Neural progenitor cell (in vitro differentiated cells): ENCODE measurements around the gene WASL. TPM values are rescaled to one million over a fixed set of nuclear protein-coding genes. Genes with fewer than 3 reads are reported as not detected.
A peak's percentile ranks its signal among the peaks of the same experiment; 100 is the strongest.
"Not testable (repeated sequence)": the region's sequence is repeated elsewhere in the genome, so short reads cannot be mapped to it uniquely, and the experiment has no call there.

Experiments
- DNase-seq: peaks from one replicate; pipeline ENCODE4 v3.0.0-alpha.2; 2016; ENCODE audit warnings: low spot score
- H2AFZ ChIP-seq: fragments of 200-600 bp; sonication (generic); replicated peaks from 2 replicates; pipeline ENCODE4 v1.6.1; 2016; ENCODE audit warnings: antibody characterized with exemption
- H3F3A ChIP-seq: fragments of 200-600 bp; sonication (generic); 2 replicates; pipeline ENCODE4 v1.6.1; 2016; ENCODE audit warnings: antibody characterized with exemption, low read depth
- H3K27ac ChIP-seq: fragments of 200-600 bp; sonication (generic); 2 replicates; pipeline ENCODE4 v1.5.1; 2016; ENCODE audit warnings: mild to moderate bottlenecking
- H3K27me3 ChIP-seq: fragments of 200-600 bp; sonication (generic); 2 replicates; pipeline ENCODE4 v1.6.1; 2016; ENCODE audit warnings: mild to moderate bottlenecking, moderate library complexity
- H3K36me3 ChIP-seq: fragments of 200-600 bp; sonication (generic); 2 replicates; pipeline ENCODE4 v1.5.1; 2016
- H3K4me1 ChIP-seq: fragments of 200-600 bp; sonication (generic); 2 replicates; pipeline ENCODE4 v1.6.1; 2016; ENCODE audit warnings: mixed run types
- H3K4me2 ChIP-seq: fragments of 200-600 bp; sonication (generic); 2 replicates; pipeline ENCODE4 v1.6.1; 2016
- H3K4me3 ChIP-seq: fragments of 200-600 bp; sonication (generic); 2 replicates; pipeline ENCODE4 v1.5.1; 2016
- H3K79me2 ChIP-seq: fragments of 200-600 bp; sonication (generic); 2 replicates; pipeline ENCODE4 v1.6.1; 2016; ENCODE audit warnings: low read depth
- H3K9ac ChIP-seq: fragments of 200-600 bp; sonication (generic); 2 replicates; pipeline ENCODE4 v1.6.1; 2016
- H3K9me3 ChIP-seq: fragments of 200-600 bp; sonication (generic); 2 replicates; pipeline ENCODE4 v1.5.1; 2016; ENCODE audit warnings: low read depth
- H4K20me1 ChIP-seq: fragments of 200-600 bp; sonication (generic); 2 replicates; pipeline ENCODE4 v1.6.1; 2016; ENCODE audit warnings: low read depth
- H3K27ac Mint-ChIP-seq: 3 replicates; pipeline ENCODE4 v1.8.0; 2021; ENCODE audit warnings: mixed read lengths
- H3K27me3 Mint-ChIP-seq: 2 replicates; pipeline ENCODE4 v1.8.0; 2022; ENCODE audit warnings: low read depth, mild to moderate bottlenecking, inconsistent platforms, moderate library complexity, mixed read lengths; ENCODE audit not compliant: insufficient read depth
- H3K36me3 Mint-ChIP-seq: 3 replicates; pipeline ENCODE4 v1.8.0; 2021; ENCODE audit warnings: mixed read lengths
- H3K4me1 Mint-ChIP-seq: 3 replicates; pipeline ENCODE4 v1.8.0; 2021; ENCODE audit warnings: mixed read lengths
- H3K4me3 Mint-ChIP-seq: 3 replicates; pipeline ENCODE4 v1.8.0; 2021; ENCODE audit warnings: mild to moderate bottlenecking, moderate library complexity, mixed read lengths
- H3K9me3 Mint-ChIP-seq: 3 replicates; pipeline ENCODE4 v1.8.0; 2020; ENCODE audit warnings: mixed read lengths
- CTCF ChIP-seq: fragments of 200-600 bp; sonication (generic); IDR thresholded peaks from 2 replicates; pipeline ENCODE4 v1.5.1; 2017; ENCODE audit warnings: antibody characterized with exemption, mild to moderate bottlenecking
- EZH2 ChIP-seq: fragments of 200-600 bp; sonication (generic); IDR thresholded peaks from 2 replicates; pipeline ENCODE4 v1.6.1; 2017; ENCODE audit warnings: antibody characterized with exemption, mild to moderate bottlenecking, moderate library complexity
- EZH2phosphoT487 ChIP-seq: fragments of 200-600 bp; sonication (generic); IDR thresholded peaks from 2 replicates; pipeline ENCODE4 v1.6.1; 2017; ENCODE audit warnings: antibody characterized with exemption
- total RNA-seq: library from RNA; depleted of rRNA; stranded (reverse); fragments of >200 nt; gene quantifications from 2 replicates; pipeline ENCODE4 v1.2.3, GENCODE V29; 2015; ENCODE audit warnings: low replicate concordance

Gene WASL
- total RNA-seq, 1 donor from 2014 or later, result 30.4 TPM

- DNase-seq, result peak; percentile 57
- H3K4me2 ChIP-seq, result peak overlapping the region; percentile 17
- H3K36me3 ChIP-seq, result no peaks in the 10 kb centered on the region
- TF ChIP-seq EZH2 (no peak), EZH2phosphoT487 (no peak), CTCF (no peak)
- Mint-ChIP-seq H3K4me1 (peaks cover 22% of the 10 kb centered on the region), H3K27me3 (no peaks in the 10 kb centered on the region), H3K27ac (no peak overlapping the region), H3K9me3 (peaks cover 14% of the 10 kb centered on the region), H3K4me3 (no peak overlapping the region), H3K36me3 (peaks cover 23% of the 10 kb centered on the region)
- no peaks in the 10 kb centered on the region for H3K27me3 ChIP-seq
- peaks cover 100% of the 10 kb centered on the region for H3K79me2 ChIP-seq
- H3K9ac ChIP-seq, result no peak overlapping the region
- no peak overlapping the region for H3K4me3 ChIP-seq
- no peaks in the 10 kb centered on the region for H3K9me3 ChIP-seq
- H3K27ac ChIP-seq, result no peak overlapping the region
- H2AFZ ChIP-seq, result no peak overlapping the region
- peaks cover 18% of the 10 kb centered on the region for H3F3A ChIP-seq
- peaks cover 37% of the 10 kb centered on the region for H3K4me1 ChIP-seq
- H4K20me1 ChIP-seq, result peaks cover 69% of the 10 kb centered on the region
Observed at GRCh38 chr7:123725586-123726171, 23.1 kb downstream of the WASL start.

DNA sequence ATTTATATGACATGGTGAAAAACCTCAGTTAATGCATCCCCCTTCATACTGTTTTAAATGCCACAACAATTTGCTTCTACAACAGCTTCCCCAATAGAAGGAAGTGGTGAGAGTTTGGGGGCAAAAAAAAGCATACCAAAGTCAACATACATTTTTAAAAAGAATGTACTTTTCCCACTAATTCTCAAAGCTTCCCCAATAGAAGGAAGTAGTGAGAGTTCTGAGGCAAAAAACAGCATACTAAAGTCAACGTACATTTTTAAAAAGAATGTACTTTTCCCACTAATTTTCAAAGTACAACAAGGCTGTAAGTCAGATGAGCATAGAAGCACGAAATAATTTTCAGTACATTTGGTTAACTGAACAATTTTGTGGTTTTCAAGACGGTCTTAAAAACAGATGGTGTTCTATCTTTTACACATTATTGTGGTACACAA lies 24.0 kb downstream of the WASL start:
- H3K36me3 ChIP-seq, result no peaks in the 10 kb centered on the region
- H3F3A ChIP-seq, result peaks cover 18% of the 10 kb centered on the region
- no peak overlapping the region for H2AFZ ChIP-seq
- DNase-seq, result no peak
- H3K4me3 ChIP-seq, result no peak overlapping the region
- Mint-ChIP-seq H3K4me3 (no peak overlapping the region), H3K4me1 (peaks cover 22% of the 10 kb centered on the region), H3K9me3 (peaks cover 10% of the 10 kb centered on the region), H3K27ac (no peak overlapping the region), H3K27me3 (no peaks in the 10 kb centered on the region), H3K36me3 (peaks cover 23% of the 10 kb centered on the region)
- no peaks in the 10 kb centered on the region for H3K9me3 ChIP-seq
- peaks cover 38% of the 10 kb centered on the region for H3K4me1 ChIP-seq
- H3K4me2 ChIP-seq, result no peak overlapping the region
- H3K79me2 ChIP-seq, result peaks cover 100% of the 10 kb centered on the region
- TF ChIP-seq EZH2phosphoT487, result no peak
- TF ChIP-seq EZH2, result no peak
- no peak for TF ChIP-seq CTCF
- H3K27ac ChIP-seq, result peak overlapping the region; percentile 41
- H3K27me3 ChIP-seq, result no peaks in the 10 kb centered on the region
- H3K9ac ChIP-seq, result no peak overlapping the region
- peaks cover 66% of the 10 kb centered on the region for H4K20me1 ChIP-seq

DNA sequence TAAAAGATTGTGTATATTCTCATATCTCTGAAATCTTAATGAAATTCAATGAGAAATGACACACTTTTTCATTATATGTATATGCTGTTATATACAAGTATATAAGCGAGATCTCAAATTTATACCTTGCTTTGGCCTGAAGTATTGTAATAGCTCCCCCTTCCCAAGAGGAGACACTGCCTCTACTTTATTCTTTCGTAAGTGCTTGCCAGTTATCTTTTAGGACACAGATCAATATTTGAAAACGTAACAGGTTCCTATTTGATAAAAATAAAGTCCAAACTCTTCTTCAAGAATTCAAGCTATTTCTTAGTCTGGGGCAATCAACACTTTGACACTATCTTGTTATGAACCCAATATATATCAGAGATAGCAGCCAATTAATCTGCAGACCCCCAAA lies 24.9 kb downstream of the WASL start:
- no peak overlapping the region for H3K9ac ChIP-seq
- H2AFZ ChIP-seq, result no peak overlapping the region
- Mint-ChIP-seq H3K9me3 (peaks cover 18% of the 10 kb centered on the region), H3K27ac (no peak overlapping the region), H3K4me3 (no peak overlapping the region), H3K36me3 (peaks cover 30% of the 10 kb centered on the region), H3K4me1 (peaks cover 22% of the 10 kb centered on the region), H3K27me3 (no peaks in the 10 kb centered on the region)
- peaks cover 100% of the 10 kb centered on the region for H3K79me2 ChIP-seq
- peak overlapping the region; percentile 61 for H3K4me2 ChIP-seq
- no peak for DNase-seq
- H3K27ac ChIP-seq, result peak overlapping the region; percentile 80
- H3K36me3 ChIP-seq, result no peaks in the 10 kb centered on the region
- no peak overlapping the region for H3K4me3 ChIP-seq
- H3K9me3 ChIP-seq, result no peaks in the 10 kb centered on the region
- H3F3A ChIP-seq, result peaks cover 18% of the 10 kb centered on the region
- peaks cover 59% of the 10 kb centered on the region for H4K20me1 ChIP-seq
- no peaks in the 10 kb centered on the region for H3K27me3 ChIP-seq
- no peak for TF ChIP-seq CTCF
- TF ChIP-seq EZH2, result no peak
- TF ChIP-seq EZH2phosphoT487, result no peak
- peaks cover 38% of the 10 kb centered on the region for H3K4me1 ChIP-seq

DNA sequence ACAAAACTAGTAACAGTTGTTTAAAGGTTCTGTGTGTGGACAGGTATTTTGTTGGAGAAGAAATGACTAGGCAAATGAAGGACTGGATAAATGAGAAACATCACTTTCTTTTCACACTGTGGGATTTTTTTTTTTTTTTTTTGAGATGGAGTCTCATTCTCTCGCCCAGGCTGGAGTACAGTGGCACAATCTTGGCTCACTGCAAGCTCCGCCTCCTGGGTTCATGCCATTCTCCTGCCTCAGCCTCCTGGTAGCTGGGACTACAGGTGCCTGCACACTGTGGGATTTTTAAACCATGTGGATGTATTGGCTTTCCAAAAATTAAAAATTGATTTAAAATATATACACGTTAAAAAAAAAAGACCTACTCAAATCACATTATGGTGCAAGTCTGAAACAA lies 28.3 kb downstream of the WASL start:
- H3K36me3 ChIP-seq, H3K4me3 Mint-ChIP-seq, H3K27ac ChIP-seq, DNase-seq, H3K4me3 ChIP-seq, H2AFZ ChIP-seq, H3K27me3 Mint-ChIP-seq, H3K9me3 ChIP-seq, H3K27ac Mint-ChIP-seq, H3K27me3 ChIP-seq, H3K4me2 ChIP-seq, H3K9ac ChIP-seq: not testable (repeated sequence)
- H3K36me3 Mint-ChIP-seq, result peaks cover 22% of the 10 kb centered on the region
- Histone ChIP-seq H3K79me2 (peaks cover 97% of the 10 kb centered on the region), H3K4me1 (peaks cover 33% of the 10 kb centered on the region), H3F3A (peaks cover 18% of the 10 kb centered on the region), H4K20me1 (peaks cover 42% of the 10 kb centered on the region)
- H3K9me3 Mint-ChIP-seq, result peaks cover 12% of the 10 kb centered on the region
- H3K4me1 Mint-ChIP-seq, result peaks cover 21% of the 10 kb centered on the region
